Measurements from ENCODE around the gene PIK3CB. TPM values are rescaled to one million over a fixed set of nuclear protein-coding genes. Genes with fewer than 3 reads are reported as not detected.

Gene PIK3CB
- total and polyA plus RNA-seq, 2 donors, result 11.7 to 20.2 TPM

- Histone ChIP-seq H3K9me3 (ENCODE audit: control insufficient read depth in 2 of 2, insufficient read depth in 1 of 2, low read length in 1 of 2) (no peaks in the 10 kb centered on the region), H3K4me3 (ENCODE audit: low read length in 2 of 2) (no peak overlapping the region), H3K27me3 (ENCODE audit: control insufficient read depth in 2 of 2, insufficient read depth in 1 of 2, low read length in 1 of 2) (no peaks in the 10 kb centered on the region), H3K27ac (ENCODE audit: low read depth in 1 of 2, low read length in 1 of 2) (no peak overlapping the region), H3K4me1 (ENCODE audit: control insufficient read depth in 2 of 2, insufficient read depth in 2 of 2, low read length in 2 of 2) (no peaks in the 10 kb centered on the region), H3K36me3 (ENCODE audit: control insufficient read depth in 2 of 2, insufficient read depth in 2 of 2, low read length in 1 of 2) (no peaks in the 10 kb centered on the region)
- no peak for DNase-seq (ENCODE audit: low read depth in 6 of 9, low spot score in 9 of 9)
- WGBS, result 97% methylated on average over 4 of the region's 4 CpGs
These were observed 37.9 kb upstream of the PIK3CB start for GRCh38 chr3:138872632-138873031.

GRCh38 chr3:138867996-138868395 is 33.3 kb upstream of the PIK3CB start:
- H3K9me3 ChIP-seq (ENCODE audit: control insufficient read depth in 2 of 2, insufficient read depth in 1 of 2, low read length in 1 of 2), result no peaks in the 10 kb centered on the region
- H3K27ac ChIP-seq (ENCODE audit: low read depth in 1 of 2, low read length in 1 of 2), result no peak overlapping the region
- no peaks in the 10 kb centered on the region for H3K36me3 ChIP-seq (ENCODE audit: control insufficient read depth in 2 of 2, insufficient read depth in 2 of 2, low read length in 1 of 2)
- WGBS, result 42% methylated on average over 1 of the region's 1 CpG
- DNase-seq (ENCODE audit: low read depth in 6 of 9, low spot score in 9 of 9), result no peak
- no peaks in the 10 kb centered on the region for H3K27me3 ChIP-seq (ENCODE audit: control insufficient read depth in 2 of 2, insufficient read depth in 1 of 2, low read length in 1 of 2)
- H3K4me1 ChIP-seq (ENCODE audit: control insufficient read depth in 2 of 2, insufficient read depth in 2 of 2, low read length in 2 of 2), result peaks cover 0 to 6% of the 10 kb centered on the region in 2 donors
- no peak overlapping the region for H3K4me3 ChIP-seq (ENCODE audit: low read length in 2 of 2)

GRCh38 chr3:138863776-138864113 is 29.0 kb upstream of the PIK3CB start:
- Histone ChIP-seq H3K27me3 (ENCODE audit: control insufficient read depth in 2 of 2, insufficient read depth in 1 of 2, low read length in 1 of 2) (no peaks in the 10 kb centered on the region), H3K9me3 (ENCODE audit: control insufficient read depth in 2 of 2, insufficient read depth in 1 of 2, low read length in 1 of 2) (no peaks in the 10 kb centered on the region), H3K4me1 (ENCODE audit: control insufficient read depth in 2 of 2, insufficient read depth in 2 of 2, low read length in 2 of 2) (peaks cover 0 to 8% of the 10 kb centered on the region in 2 donors), H3K27ac (ENCODE audit: low read depth in 1 of 2, low read length in 1 of 2) (no peak overlapping the region), H3K4me3 (ENCODE audit: low read length in 2 of 2) (no peak overlapping the region), H3K36me3 (ENCODE audit: control insufficient read depth in 2 of 2, insufficient read depth in 2 of 2, low read length in 1 of 2) (no peaks in the 10 kb centered on the region)
- WGBS, result 99% methylated on average over 4 of the region's 4 CpGs
- no peak for DNase-seq (ENCODE audit: low read depth in 6 of 9, low spot score in 9 of 9)

GRCh38 chr3:138862924-138863775 is 28.4 kb upstream of the PIK3CB start:
- no peaks in the 10 kb centered on the region for H3K36me3 ChIP-seq (ENCODE audit: control insufficient read depth in 2 of 2, insufficient read depth in 2 of 2, low read length in 1 of 2)
- H3K27ac ChIP-seq (ENCODE audit: low read depth in 1 of 2, low read length in 1 of 2), result peak overlapping the region in 1 of 2 donors; percentile 47
- H3K4me1 ChIP-seq (ENCODE audit: control insufficient read depth in 2 of 2, insufficient read depth in 2 of 2, low read length in 2 of 2), result peaks cover 0 to 8% of the 10 kb centered on the region in 2 donors
- no peaks in the 10 kb centered on the region for H3K9me3 ChIP-seq (ENCODE audit: control insufficient read depth in 2 of 2, insufficient read depth in 1 of 2, low read length in 1 of 2)
- H3K4me3 ChIP-seq (ENCODE audit: low read length in 2 of 2), result no peak overlapping the region
- WGBS, result 92% methylated on average over 11 of the region's 11 CpGs
- no peaks in the 10 kb centered on the region for H3K27me3 ChIP-seq (ENCODE audit: control insufficient read depth in 2 of 2, insufficient read depth in 1 of 2, low read length in 1 of 2)
- DNase-seq (ENCODE audit: low read depth in 6 of 9, low spot score in 9 of 9), result no peak

- H3K27ac ChIP-seq (ENCODE audit: low read depth in 1 of 2, low read length in 1 of 2), result no peak overlapping the region
- H3K4me3 ChIP-seq (ENCODE audit: low read length in 2 of 2), result no peak overlapping the region
- no peaks in the 10 kb centered on the region for H3K27me3 ChIP-seq (ENCODE audit: control insufficient read depth in 2 of 2, insufficient read depth in 1 of 2, low read length in 1 of 2)
- no peaks in the 10 kb centered on the region for H3K9me3 ChIP-seq (ENCODE audit: control insufficient read depth in 2 of 2, insufficient read depth in 1 of 2, low read length in 1 of 2)
- DNase-seq (ENCODE audit: low read depth in 6 of 9, low spot score in 9 of 9), result no peak
- no peaks in the 10 kb centered on the region for H3K36me3 ChIP-seq (ENCODE audit: control insufficient read depth in 2 of 2, insufficient read depth in 2 of 2, low read length in 1 of 2)
- peaks cover 0 to 8% of the 10 kb centered on the region in 2 donors for H3K4me1 ChIP-seq (ENCODE audit: control insufficient read depth in 2 of 2, insufficient read depth in 2 of 2, low read length in 2 of 2)
- 90% methylated on average over 4 of the region's 4 CpGs for WGBS
These were observed 27.8 kb upstream of the PIK3CB start for GRCh38 chr3:138862531-138862923.

- DNase-seq (ENCODE audit: low read depth in 6 of 9, low spot score in 9 of 9), result no peak
- H3K4me1 ChIP-seq (ENCODE audit: control insufficient read depth in 2 of 2, insufficient read depth in 2 of 2, low read length in 2 of 2), result peaks cover 0 to 8% of the 10 kb centered on the region in 2 donors
- H3K27me3 ChIP-seq (ENCODE audit: control insufficient read depth in 2 of 2, insufficient read depth in 1 of 2, low read length in 1 of 2), result no peaks in the 10 kb centered on the region
- no peaks in the 10 kb centered on the region for H3K36me3 ChIP-seq (ENCODE audit: control insufficient read depth in 2 of 2, insufficient read depth in 2 of 2, low read length in 1 of 2)
- no peak overlapping the region for H3K4me3 ChIP-seq (ENCODE audit: low read length in 2 of 2)
- peak overlapping the region in 1 of 2 donors; percentile 5 for H3K27ac ChIP-seq (ENCODE audit: low read depth in 1 of 2, low read length in 1 of 2)
- 97% methylated on average over 5 of the region's 5 CpGs for WGBS
- no peaks in the 10 kb centered on the region for H3K9me3 ChIP-seq (ENCODE audit: control insufficient read depth in 2 of 2, insufficient read depth in 1 of 2, low read length in 1 of 2)
These were observed 27.1 kb upstream of the PIK3CB start for GRCh38 chr3:138861798-138862197.

GRCh38 chr3:138856799-138857198 is 22.1 kb upstream of the PIK3CB start:
- Histone ChIP-seq H3K9me3 (ENCODE audit: control insufficient read depth in 2 of 2, insufficient read depth in 1 of 2, low read length in 1 of 2) (no peaks in the 10 kb centered on the region), H3K4me3 (ENCODE audit: low read length in 2 of 2) (no peak overlapping the region), H3K27ac (ENCODE audit: low read depth in 1 of 2, low read length in 1 of 2) (no peak overlapping the region), H3K36me3 (ENCODE audit: control insufficient read depth in 2 of 2, insufficient read depth in 2 of 2, low read length in 1 of 2) (no peaks in the 10 kb centered on the region), H3K4me1 (ENCODE audit: control insufficient read depth in 2 of 2, insufficient read depth in 2 of 2, low read length in 2 of 2) (no peaks in the 10 kb centered on the region), H3K27me3 (ENCODE audit: control insufficient read depth in 2 of 2, insufficient read depth in 1 of 2, low read length in 1 of 2) (no peaks in the 10 kb centered on the region)
- WGBS, result 95% methylated on average over 3 of the region's 3 CpGs
- no peak for DNase-seq (ENCODE audit: low read depth in 6 of 9, low spot score in 9 of 9)

GRCh38 chr3:138854940-138855339 is 20.2 kb upstream of the PIK3CB start:
- H3K4me1 ChIP-seq (ENCODE audit: control insufficient read depth in 2 of 2, insufficient read depth in 2 of 2, low read length in 2 of 2), result no peaks in the 10 kb centered on the region
- no peaks in the 10 kb centered on the region for H3K27me3 ChIP-seq (ENCODE audit: control insufficient read depth in 2 of 2, insufficient read depth in 1 of 2, low read length in 1 of 2)
- H3K9me3 ChIP-seq (ENCODE audit: control insufficient read depth in 2 of 2, insufficient read depth in 1 of 2, low read length in 1 of 2), result no peaks in the 10 kb centered on the region
- no peak overlapping the region for H3K27ac ChIP-seq (ENCODE audit: low read depth in 1 of 2, low read length in 1 of 2)
- H3K4me3 ChIP-seq (ENCODE audit: low read length in 2 of 2), result no peak overlapping the region
- DNase-seq (ENCODE audit: low read depth in 6 of 9, low spot score in 9 of 9), result no peak
- no peaks in the 10 kb centered on the region for H3K36me3 ChIP-seq (ENCODE audit: control insufficient read depth in 2 of 2, insufficient read depth in 2 of 2, low read length in 1 of 2)
- WGBS, result 97% methylated on average over 7 of the region's 7 CpGs

- Histone ChIP-seq H3K9me3 (ENCODE audit: control insufficient read depth in 2 of 2, insufficient read depth in 1 of 2, low read length in 1 of 2) (no peaks in the 10 kb centered on the region), H3K27ac (ENCODE audit: low read depth in 1 of 2, low read length in 1 of 2) (no peak overlapping the region), H3K4me3 (ENCODE audit: low read length in 2 of 2) (no peak overlapping the region), H3K36me3 (ENCODE audit: control insufficient read depth in 2 of 2, insufficient read depth in 2 of 2, low read length in 1 of 2) (no peaks in the 10 kb centered on the region), H3K4me1 (ENCODE audit: control insufficient read depth in 2 of 2, insufficient read depth in 2 of 2, low read length in 2 of 2) (no peaks in the 10 kb centered on the region), H3K27me3 (ENCODE audit: control insufficient read depth in 2 of 2, insufficient read depth in 1 of 2, low read length in 1 of 2) (no peaks in the 10 kb centered on the region)
- no peak for DNase-seq (ENCODE audit: low read depth in 6 of 9, low spot score in 9 of 9)
- WGBS, result 97% methylated on average over 3 of the region's 3 CpGs
These were observed 19.5 kb upstream of the PIK3CB start for GRCh38 chr3:138854204-138854603.

Data from thymus (tissue), 11 donors.